Activated naive CD4-positive, alpha-beta T cell treated with anti-CD3 and anti-CD28 coated beads, Interleukin-2, amount 50 U/mL, for 72 hours (primary cell): ENCODE measurements around the gene ACAD11. TPM values are rescaled to one million over a fixed set of nuclear protein-coding genes. Genes with fewer than 3 reads are reported as not detected.
A peak's percentile ranks its signal among the peaks of the same experiment; 100 is the strongest.
"Not testable (repeated sequence)": the region's sequence is repeated elsewhere in the genome, so short reads cannot be mapped to it uniquely, and the experiment has no call there.

Experiments
- ATAC-seq, 2 donors: fragments of 150-1000 bp; cut with Tn5 transposase; 2 replicates each; pipeline ENCODE4 v1.10.0; 2021; ENCODE audit warnings: mild to moderate bottlenecking in 2 of 2, moderate library complexity in 2 of 2
- DNase-seq, 2 donors: peaks; one replicate each; pipeline ENCODE4 v3.0.0; 2021 to 2022; ENCODE audit warnings: low spot score in 2 of 2
- H3K27ac Mint-ChIP-seq, 2 donors: one replicate each; pipeline ENCODE4 v1.8.0; 2022; ENCODE audit warnings: mild to moderate bottlenecking in 2 of 2, mixed read lengths in 2 of 2
- H3K36me3 Mint-ChIP-seq, 2 donors: one replicate each; pipeline ENCODE4 v1.8.0; 2022; ENCODE audit warnings: mixed read lengths in 2 of 2
- H3K9me3 Mint-ChIP-seq, 2 donors: one replicate each; pipeline ENCODE4 v1.8.0; 2022; ENCODE audit warnings: mixed read lengths in 2 of 2
- total RNA-seq, 2 donors: library from RNA; stranded (reverse); gene quantifications; one replicate each; pipeline ENCODE4 v1.2.3, GENCODE V29; 2022

Gene ACAD11
- total RNA-seq, 2 donors from 2014 or later = 16.0 to 20.3 TPM

- DNase-seq (no peak), ATAC-seq (no peak)
- Mint-ChIP-seq H3K36me3 (peaks cover 19 to 31% of the 10 kb centered on the region in 2 donors), H3K9me3 (no peaks in the 10 kb centered on the region), H3K27ac (no peak overlapping the region)
Measured at GRCh38 chr3:132594498-132594897, 65.1 kb downstream of the ACAD11 start.

DNA sequence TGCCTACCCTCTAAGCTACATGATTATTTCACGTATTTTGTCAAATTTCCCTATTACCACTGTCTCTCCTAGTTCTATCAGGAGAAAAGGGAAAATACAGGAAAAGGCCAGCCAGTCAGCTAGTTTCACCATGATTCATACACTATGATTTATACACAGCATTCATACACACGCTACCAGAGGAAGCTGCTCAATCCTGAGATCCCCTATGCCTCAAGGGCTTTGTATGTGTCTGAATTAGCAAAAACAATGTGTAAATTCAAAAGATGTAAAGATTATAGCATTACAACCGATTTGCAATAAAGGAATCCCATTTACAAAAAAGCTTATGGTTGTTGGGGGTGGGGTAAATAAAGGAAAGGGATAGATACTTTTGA is 65.7 kb downstream of the ACAD11 start:
- H3K27ac Mint-ChIP-seq = no peak overlapping the region
- DNase-seq (no peak), ATAC-seq (no peak)
- H3K36me3 Mint-ChIP-seq = peaks cover 19 to 31% of the 10 kb centered on the region in 2 donors
- no peaks in the 10 kb centered on the region for H3K9me3 Mint-ChIP-seq

DNA sequence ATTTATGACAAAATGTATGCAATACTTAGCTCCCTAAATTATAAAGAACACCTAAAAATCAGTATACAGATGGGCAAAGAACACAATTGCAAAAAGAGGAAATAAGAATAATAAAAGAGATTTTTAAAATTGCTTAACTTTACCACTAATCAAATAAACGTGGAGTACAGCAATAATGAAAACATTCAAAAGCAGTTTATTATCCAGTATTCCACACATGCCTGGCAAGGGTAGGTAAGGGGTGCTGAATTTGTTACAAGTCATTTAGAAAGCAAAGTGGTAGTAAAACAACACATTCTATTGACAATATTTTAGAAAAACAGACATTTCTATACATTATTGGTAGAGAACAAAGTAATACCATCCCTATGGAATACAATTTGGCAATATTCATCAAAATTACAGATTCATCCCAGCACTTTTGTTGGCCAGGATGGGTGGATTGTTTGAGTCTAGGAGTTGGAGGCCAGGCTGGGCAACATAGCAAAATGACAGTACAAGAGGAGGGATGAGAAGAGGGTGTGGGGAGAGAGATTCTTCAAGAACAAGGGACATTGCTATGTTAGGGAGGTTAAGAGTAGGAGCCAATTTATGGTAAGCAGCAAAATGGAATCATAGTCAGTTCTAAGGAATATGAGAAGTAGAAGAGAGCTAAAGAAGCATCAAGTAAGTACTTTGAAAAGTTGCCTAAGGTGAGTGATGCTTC is 66.2 kb downstream of the ACAD11 start:
- Mint-ChIP-seq H3K27ac (no peak overlapping the region), H3K36me3 (peaks cover 14 to 28% of the 10 kb centered on the region in 2 donors), H3K9me3 (no peaks in the 10 kb centered on the region)
- DNase-seq = no peak
- no peak for ATAC-seq

- ATAC-seq = no peak
- Mint-ChIP-seq H3K36me3 (peaks cover 13 to 34% of the 10 kb centered on the region in 2 donors), H3K27ac (no peak overlapping the region), H3K9me3 (peaks cover 3 to 4% of the 10 kb centered on the region in 2 donors)
- DNase-seq = no peak
Measured at GRCh38 chr3:132592216-132592615, 67.4 kb downstream of the ACAD11 start.

- Mint-ChIP-seq H3K27ac (no peak overlapping the region), H3K9me3 (peaks cover 6% of the 10 kb centered on the region in 2 donors), H3K36me3 (peaks cover 7 to 26% of the 10 kb centered on the region in 2 donors)
- ATAC-seq (no peak), DNase-seq (no peak)
Measured at GRCh38 chr3:132587401-132587800, 72.2 kb downstream of the ACAD11 start.

DNA sequence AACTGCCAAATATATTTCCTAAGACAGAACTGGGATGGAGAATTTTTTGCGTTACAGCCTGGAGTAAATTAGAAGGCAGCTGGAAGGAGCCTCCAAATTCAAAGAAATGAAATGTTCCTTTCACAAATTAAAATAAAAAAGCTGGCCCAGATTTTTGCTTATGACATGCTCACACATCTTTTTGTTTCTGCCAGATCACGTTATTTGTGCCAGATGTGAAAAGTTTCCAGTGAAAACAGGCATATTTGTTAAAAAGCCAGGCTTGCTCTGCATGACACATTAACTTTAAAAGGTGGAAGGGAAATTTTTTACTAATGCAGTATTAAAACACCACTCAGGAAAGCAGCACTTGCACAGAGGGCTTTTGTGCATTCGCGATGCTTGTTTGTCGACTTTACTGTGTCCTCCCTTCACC is 85.8 kb downstream of the ACAD11 start:
- Mint-ChIP-seq H3K9me3 (no peaks in the 10 kb centered on the region), H3K36me3 (peaks cover 5 to 20% of the 10 kb centered on the region in 2 donors), H3K27ac (no peak overlapping the region)
- DNase-seq (no peak), ATAC-seq (no peak)

- H3K36me3 Mint-ChIP-seq = peaks cover 5 to 20% of the 10 kb centered on the region in 2 donors
- ATAC-seq (no peak), DNase-seq (no peak)
- no peaks in the 10 kb centered on the region for H3K9me3 Mint-ChIP-seq
- H3K27ac Mint-ChIP-seq = no peak overlapping the region
Measured at GRCh38 chr3:132570016-132570415, 89.6 kb downstream of the ACAD11 start.

DNA sequence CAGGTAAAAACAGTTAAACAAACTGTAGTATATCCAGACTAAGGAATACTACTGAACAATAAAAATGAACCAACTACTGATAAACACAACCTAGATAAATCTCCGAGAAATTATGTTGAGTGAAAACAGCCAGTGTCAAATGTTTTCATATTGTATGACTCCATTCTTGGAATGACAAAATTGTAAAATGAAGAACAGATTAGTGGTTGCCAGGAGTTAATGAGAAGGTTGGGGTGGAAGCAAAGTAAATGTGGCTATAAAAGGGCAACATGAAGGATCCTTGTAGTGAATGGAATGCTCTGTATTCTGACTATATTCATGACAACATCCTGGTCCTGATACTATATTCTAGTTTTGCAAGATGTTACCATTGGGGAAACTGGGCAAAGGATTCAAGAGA is 90.0 kb downstream of the ACAD11 start:
- H3K9me3 Mint-ChIP-seq = no peaks in the 10 kb centered on the region
- DNase-seq (no peak), ATAC-seq (peak; percentile 29 to 43)
- H3K36me3 Mint-ChIP-seq = peaks cover 8 to 20% of the 10 kb centered on the region in 2 donors
- H3K27ac Mint-ChIP-seq = peak overlapping the region in 1 of 2 donors; percentile 82

- H3K9me3 Mint-ChIP-seq = no peaks in the 10 kb centered on the region
- H3K27ac Mint-ChIP-seq = peak overlapping the region in 1 of 2 donors; percentile 82
- no peak for DNase-seq
- H3K36me3 Mint-ChIP-seq = peaks cover 12 to 20% of the 10 kb centered on the region in 2 donors
- ATAC-seq = peak; percentile 79 to 84
Measured at GRCh38 chr3:132569153-132569552, 90.5 kb downstream of the ACAD11 start.

DNA sequence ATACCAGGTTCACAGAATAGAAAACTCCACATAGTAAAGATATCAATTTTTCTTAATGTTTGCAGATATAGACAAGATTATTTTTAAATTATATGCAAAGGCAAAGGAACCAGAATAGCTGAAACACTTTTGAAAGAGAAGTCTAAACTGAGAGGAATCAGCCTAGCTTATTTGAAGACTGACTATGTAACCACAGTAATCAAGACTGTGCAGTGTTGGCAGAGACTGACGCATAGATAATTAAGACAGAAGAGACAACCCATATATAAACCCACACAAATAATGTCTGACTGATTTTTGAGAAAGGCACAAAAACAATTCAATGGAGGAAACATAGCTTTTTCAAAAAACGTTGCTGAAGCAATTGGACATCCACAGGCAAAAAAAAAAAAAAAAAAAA is 91.2 kb downstream of the ACAD11 start:
- ATAC-seq (no peak), DNase-seq (no peak)
- peak overlapping the region in 1 of 2 donors; percentile 82 for H3K27ac Mint-ChIP-seq

GRCh38 chr3:132564070-132564465 is 95.5 kb downstream of the ACAD11 start:
- H3K9me3 Mint-ChIP-seq = peaks cover 0 to 4% of the 10 kb centered on the region in 2 donors
- peaks cover 8 to 12% of the 10 kb centered on the region in 2 donors for H3K36me3 Mint-ChIP-seq
- DNase-seq = no peak
- no peak overlapping the region for H3K27ac Mint-ChIP-seq
- no peak for ATAC-seq

More for the DNA sequence above, 91.2 kb downstream of the ACAD11 start:
- H3K9me3 Mint-ChIP-seq = no peaks in the 10 kb centered on the region
- H3K36me3 Mint-ChIP-seq = peaks cover 12 to 16% of the 10 kb centered on the region in 2 donors

- Mint-ChIP-seq H3K27ac (no peak overlapping the region), H3K36me3 (peaks cover 8 to 12% of the 10 kb centered on the region in 2 donors), H3K9me3 (peaks cover 0 to 4% of the 10 kb centered on the region in 2 donors)
- ATAC-seq = no peak
- no peak for DNase-seq
Measured at GRCh38 chr3:132563420-132564069, 96.1 kb downstream of the ACAD11 start.

- peaks cover 0 to 4% of the 10 kb centered on the region in 2 donors for H3K9me3 Mint-ChIP-seq
- no peak overlapping the region for H3K27ac Mint-ChIP-seq
Measured at GRCh38 chr3:132561003-132561402, 98.6 kb downstream of the ACAD11 start.

DNA sequence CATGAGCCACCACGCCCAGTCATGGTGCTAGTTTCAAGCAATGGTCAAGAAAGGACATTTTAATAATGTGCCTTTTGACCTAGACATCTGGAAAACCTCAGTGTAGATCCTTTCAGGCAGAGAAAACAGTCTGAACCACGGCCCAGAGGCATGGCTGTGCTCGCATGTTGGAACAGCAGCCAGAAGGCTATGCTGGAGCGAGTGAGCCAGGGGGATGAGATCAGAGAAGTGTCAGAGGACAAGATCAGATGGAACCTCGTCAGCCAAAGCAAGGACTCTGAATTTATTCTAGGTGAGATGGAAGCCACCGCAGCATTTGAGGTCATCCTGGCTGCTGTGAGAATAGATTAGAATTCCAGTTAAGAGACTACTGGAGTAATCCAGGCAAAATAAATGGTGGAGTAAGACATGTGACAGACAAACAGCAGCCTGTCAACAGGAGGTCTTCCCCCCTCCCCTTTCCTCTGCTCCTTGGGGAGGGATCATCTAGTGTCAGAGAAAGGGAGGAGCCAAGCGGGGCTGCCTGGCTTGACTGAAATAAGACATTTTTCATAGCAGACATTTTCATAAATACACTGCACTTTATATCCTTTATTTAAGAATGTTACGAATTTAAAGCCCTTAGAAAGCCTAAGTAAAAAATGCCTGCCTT is 103.0 kb downstream of the ACAD11 start:
- DNase-seq (no peak), ATAC-seq (no peak)
- H3K27ac Mint-ChIP-seq = no peak overlapping the region
- no peaks in the 10 kb centered on the region for H3K36me3 Mint-ChIP-seq
- no peaks in the 10 kb centered on the region for H3K9me3 Mint-ChIP-seq

More at GRCh38 chr3:132561003-132561402, 98.6 kb downstream of the ACAD11 start:
- DNase-seq (no peak), ATAC-seq (no peak)
- peaks cover 8 to 12% of the 10 kb centered on the region in 2 donors for H3K36me3 Mint-ChIP-seq

- H3K36me3 Mint-ChIP-seq, H3K27ac Mint-ChIP-seq, DNase-seq, ATAC-seq, H3K9me3 Mint-ChIP-seq: not testable (repeated sequence)
Measured at GRCh38 chr3:132556036-132556386, 103.6 kb downstream of the ACAD11 start.

DNA sequence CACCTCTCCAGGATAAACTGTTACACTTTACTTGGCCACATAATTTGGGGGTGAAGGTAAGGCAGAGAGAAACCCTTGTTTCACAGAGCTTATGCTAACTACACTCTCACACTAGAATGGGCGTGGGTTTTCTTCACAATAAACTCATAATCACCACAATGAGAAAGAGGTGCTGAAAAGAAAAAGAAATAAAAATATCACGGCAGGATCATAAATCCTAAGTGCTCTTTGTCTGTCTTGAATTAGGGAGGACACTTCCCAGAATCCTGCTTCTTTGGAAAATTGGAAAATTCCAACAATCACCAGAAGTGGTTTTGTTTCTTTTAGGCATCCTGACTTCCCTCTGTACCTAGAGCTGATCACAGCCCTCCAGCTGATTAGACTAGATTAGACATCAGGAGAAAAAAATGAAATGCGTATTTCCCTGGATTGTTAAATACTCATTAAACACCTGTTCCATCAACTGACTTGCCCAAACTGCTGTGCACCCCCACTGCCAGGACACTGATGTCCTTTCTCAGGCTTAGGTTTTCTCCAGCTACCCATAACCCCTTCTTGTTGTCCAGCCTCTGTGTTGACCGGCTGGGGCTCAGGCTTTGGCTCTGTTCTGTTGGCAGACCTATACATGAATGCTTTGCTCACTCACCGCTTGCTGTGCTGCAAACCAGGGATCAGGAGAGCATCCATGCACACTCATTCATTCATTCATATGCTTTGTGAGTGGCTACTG is 104.1 kb downstream of the ACAD11 start:
- Mint-ChIP-seq H3K36me3 (no peaks in the 10 kb centered on the region), H3K9me3 (no peaks in the 10 kb centered on the region), H3K27ac (peak overlapping the region in 1 of 2 donors; percentile 33)
- ATAC-seq = no peak
- DNase-seq = no peak

- Mint-ChIP-seq H3K36me3 (peaks cover 5% of the 10 kb centered on the region in 2 donors), H3K9me3 (peaks cover 4% of the 10 kb centered on the region in 2 donors), H3K27ac (no peak overlapping the region)
- DNase-seq = no peak
- no peak for ATAC-seq
Measured at GRCh38 chr3:132554437-132554836, 105.2 kb downstream of the ACAD11 start.
